Loucy (cell line): ENCODE data around the gene SDCBP2.

ENCODE experiments used
- CTCF ChIP-seq: fragments of 200-600 bp; sonication (generic); conservative IDR thresholded peaks from 2 replicates; pipeline ENCODE4 v1.5.1; 2014; ENCODE audit warnings: mild to moderate bottlenecking, antibody characterized with exemption, low read length
- EZH2phosphoT487 ChIP-seq: fragments of 200-600 bp; IDR thresholded peaks from 2 replicates; pipeline ENCODE4 v1.6.1; 2018; ENCODE audit warnings: antibody characterized with exemption, mild to moderate bottlenecking, moderate library complexity, borderline replicate concordance

GRCh38 chr20:1324598-1325172 is 4.3 kb downstream of the SDCBP2 start:
- TF ChIP-seq CTCF (no peak), EZH2phosphoT487 (no peak)
